Natural killer cell (primary cell): ENCODE measurements around the gene TNFAIP8L2. TPM values are rescaled to one million over a fixed set of nuclear protein-coding genes. Genes with fewer than 3 reads are reported as not detected.

Source experiments
- ATAC-seq, 3 donors: fragments of 150-1000 bp in 2 of 3; fragments of 200-7000 bp in 1 of 3; cut with Tn5 transposase; 1 replicate in 1 of 3; 2 replicates in 2 of 3; pipeline ENCODE4 v1.10.0; 2021; ENCODE audit warnings: mild to moderate bottlenecking in 2 of 3, moderate library complexity in 2 of 3
- DNase-seq, 2 donors: peaks; one replicate each; pipeline versions ENCODE4 v3.0.0 to v3.0.0-alpha.2; 2013 to 2021; ENCODE audit warnings: mixed read lengths in 1 of 2
- H3K27ac ChIP-seq: one replicate; pipeline ENCODE4 v1.5.1; 2013; ENCODE audit warnings: mild to moderate bottlenecking, low read length
- H3K27me3 ChIP-seq: one replicate; pipeline ENCODE4 v1.6.1; 2013; ENCODE audit warnings: low read length; ENCODE audit not compliant: control insufficient read depth, insufficient read depth
- H3K36me3 ChIP-seq: one replicate; pipeline ENCODE4 v1.6.1; 2013; ENCODE audit warnings: low read length; ENCODE audit not compliant: control insufficient read depth, insufficient read depth
- H3K4me1 ChIP-seq: one replicate; pipeline ENCODE4 v1.6.1; 2013; ENCODE audit warnings: low read length; ENCODE audit not compliant: control insufficient read depth, insufficient read depth
- H3K4me3 ChIP-seq: one replicate; pipeline ENCODE4 v1.5.1; 2013; ENCODE audit warnings: low read length
- H3K9me3 ChIP-seq: one replicate; pipeline ENCODE4 v1.6.1; 2013; ENCODE audit warnings: low read length; ENCODE audit not compliant: control insufficient read depth, insufficient read depth
- H3K27ac Mint-ChIP-seq, 2 donors: one replicate each; pipeline ENCODE4 v1.8.0; 2022; ENCODE audit warnings: mild to moderate bottlenecking in 2 of 2, mixed read lengths in 2 of 2, moderate library complexity in 1 of 2
- H3K27me3 Mint-ChIP-seq, 2 donors: one replicate each; pipeline ENCODE4 v1.8.0; 2022; ENCODE audit warnings: low read depth in 2 of 2, mixed read lengths in 2 of 2
- H3K36me3 Mint-ChIP-seq: one replicate; pipeline ENCODE4 v1.8.0; 2022; ENCODE audit warnings: mixed read lengths
- H3K4me1 Mint-ChIP-seq, 2 donors: one replicate each; pipeline ENCODE4 v1.8.0; 2022; ENCODE audit warnings: mixed read lengths in 2 of 2
- H3K4me3 Mint-ChIP-seq: one replicate; pipeline ENCODE4 v1.8.0; 2022; ENCODE audit warnings: mild to moderate bottlenecking, moderate library complexity, mixed read lengths
- H3K9me3 Mint-ChIP-seq, 2 donors: one replicate each; pipeline ENCODE4 v1.8.0; 2022; ENCODE audit warnings: mixed read lengths in 2 of 2
- WGBS: methylation state at CpG from one replicate; pipeline ENCODE4 v1.1.7; 2013; ENCODE audit warnings: missing lambda C conversion rate; ENCODE audit not compliant: insufficient coverage; 5-methylcytosine and 5-hydroxymethylcytosine counted together
- intact Hi-C: fragments of 100-400 bp; cut with micrococcal nuclease; formaldehyde crosslinking; loops from one replicate; pipeline ENCODE4 v1.14.2; 2022
- total RNA-seq, 4 donors: library from RNA; stranded (reverse); fragments of 120-200 nt in 1 of 4; gene quantifications; one replicate each; pipeline versions ENCODE4 v1.2.3 to v1.2.4, GENCODE V29; 2013 to 2022
- TF ChIP-seq, protein P1 (sequence below): fragments of 200-600 bp; IDR thresholded peaks from one replicate; pipeline ENCODE4 v1.8.0; 2022; ENCODE audit warnings: antibody characterized with exemption

The TNFAIP8L2 gene
- total RNA-seq, 3 donors from 2014 or later (not counting 1 experiment from before 2014, with no cell fraction given), result 4.8 to 14.5 (median 5.7) TPM

DNA sequence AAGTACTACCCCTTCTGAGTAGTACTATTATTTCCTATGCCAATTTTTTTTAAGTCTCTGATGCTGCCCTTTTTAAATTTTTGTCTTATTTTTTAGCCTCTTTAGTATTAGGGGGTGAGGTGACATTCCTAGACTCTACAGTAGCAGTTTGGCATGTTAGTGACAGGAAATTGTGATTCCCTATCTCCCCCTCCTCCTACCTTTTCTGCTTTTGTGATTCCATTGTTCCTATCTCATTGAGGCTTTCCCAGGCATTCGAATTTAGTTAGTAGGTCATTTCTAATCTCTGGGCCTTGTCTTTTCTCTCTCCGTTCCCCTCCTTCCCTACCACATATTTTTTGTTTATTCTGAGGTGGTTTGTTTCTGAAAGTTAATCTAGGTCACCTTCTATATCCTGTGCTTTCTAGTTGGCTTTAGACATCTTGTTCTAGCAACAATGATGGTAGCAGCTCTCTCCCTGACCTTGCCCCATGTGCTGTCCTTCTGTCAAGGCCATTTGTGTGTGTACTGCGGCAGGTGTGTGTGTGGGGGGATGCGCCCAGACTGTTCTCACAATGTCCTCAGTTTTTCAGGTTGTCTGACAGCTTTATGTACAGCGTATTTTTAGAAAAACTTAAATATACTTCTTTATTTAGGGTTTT is 31.6 kb upstream of the TNFAIP8L2 start:
- no peaks in the 10 kb centered on the region for H3K27me3 Mint-ChIP-seq
- DNase-seq, result no peak
- no peak overlapping the region for H3K27ac ChIP-seq
- H3K36me3 Mint-ChIP-seq, result no peaks in the 10 kb centered on the region
- H3K4me1 Mint-ChIP-seq, result no peaks in the 10 kb centered on the region
- no peaks in the 10 kb centered on the region for H3K4me1 ChIP-seq
- H3K4me3 Mint-ChIP-seq, result no peak overlapping the region
- TF ChIP-seq, protein P1, sequence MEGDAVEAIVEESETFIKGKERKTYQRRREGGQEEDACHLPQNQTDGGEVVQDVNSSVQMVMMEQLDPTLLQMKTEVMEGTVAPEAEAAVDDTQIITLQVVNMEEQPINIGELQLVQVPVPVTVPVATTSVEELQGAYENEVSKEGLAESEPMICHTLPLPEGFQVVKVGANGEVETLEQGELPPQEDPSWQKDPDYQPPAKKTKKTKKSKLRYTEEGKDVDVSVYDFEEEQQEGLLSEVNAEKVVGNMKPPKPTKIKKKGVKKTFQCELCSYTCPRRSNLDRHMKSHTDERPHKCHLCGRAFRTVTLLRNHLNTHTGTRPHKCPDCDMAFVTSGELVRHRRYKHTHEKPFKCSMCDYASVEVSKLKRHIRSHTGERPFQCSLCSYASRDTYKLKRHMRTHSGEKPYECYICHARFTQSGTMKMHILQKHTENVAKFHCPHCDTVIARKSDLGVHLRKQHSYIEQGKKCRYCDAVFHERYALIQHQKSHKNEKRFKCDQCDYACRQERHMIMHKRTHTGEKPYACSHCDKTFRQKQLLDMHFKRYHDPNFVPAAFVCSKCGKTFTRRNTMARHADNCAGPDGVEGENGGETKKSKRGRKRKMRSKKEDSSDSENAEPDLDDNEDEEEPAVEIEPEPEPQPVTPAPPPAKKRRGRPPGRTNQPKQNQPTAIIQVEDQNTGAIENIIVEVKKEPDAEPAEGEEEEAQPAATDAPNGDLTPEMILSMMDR, result no peak
- H3K36me3 ChIP-seq, result no peaks in the 10 kb centered on the region
- ATAC-seq, result no peak
- H3K27me3 ChIP-seq, result no peaks in the 10 kb centered on the region
- no peaks in the 10 kb centered on the region for H3K9me3 Mint-ChIP-seq
- no peak overlapping the region for H3K4me3 ChIP-seq
- H3K9me3 ChIP-seq, result no peaks in the 10 kb centered on the region
- WGBS, result no CpG with 5 or more reads among the region's 5 CpGs
- peak overlapping the region in 1 of 2 donors; percentile 5 for H3K27ac Mint-ChIP-seq
- intact Hi-C loops, result no loop called here

DNA sequence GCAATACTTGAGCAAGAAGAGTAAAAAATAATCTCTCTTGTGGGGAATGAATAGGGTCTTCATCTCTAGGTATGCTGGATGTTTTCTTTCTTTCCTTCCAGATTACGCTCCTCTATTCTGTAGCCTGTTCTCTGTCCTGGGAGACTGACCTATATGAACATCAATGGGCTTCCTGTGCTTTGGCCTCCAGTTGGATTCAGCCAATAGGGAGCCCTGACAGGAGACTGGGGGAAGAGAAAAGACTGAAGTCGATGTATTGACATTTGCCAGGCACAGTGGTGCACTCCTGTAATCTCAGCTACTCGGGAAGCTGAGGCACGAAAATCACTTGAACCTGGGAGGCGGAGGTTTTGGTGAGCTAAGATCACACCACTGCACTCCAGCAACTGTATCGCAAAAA is 27.6 kb upstream of the TNFAIP8L2 start:
- peaks cover 14% of the 10 kb centered on the region for H3K4me1 ChIP-seq
- no peaks in the 10 kb centered on the region for H3K27me3 Mint-ChIP-seq
- H3K4me1 Mint-ChIP-seq, result peaks cover 12 to 15% of the 10 kb centered on the region in 2 donors
- H3K27ac ChIP-seq, result no peak overlapping the region
- intact Hi-C loops, result no loop called here
- no peaks in the 10 kb centered on the region for H3K36me3 Mint-ChIP-seq
- DNase-seq, result no peak
- 91% methylated on average over 6 of the region's 6 CpGs for WGBS
- no peak overlapping the region for H3K27ac Mint-ChIP-seq
- H3K9me3 Mint-ChIP-seq, result no peaks in the 10 kb centered on the region
- TF ChIP-seq, protein P1, result no peak
- H3K9me3 ChIP-seq, result no peaks in the 10 kb centered on the region
- H3K36me3 ChIP-seq, result no peaks in the 10 kb centered on the region
- ATAC-seq, result no peak
- no peak overlapping the region for H3K4me3 ChIP-seq
- no peaks in the 10 kb centered on the region for H3K27me3 ChIP-seq
- H3K4me3 Mint-ChIP-seq, result no peak overlapping the region

DNA sequence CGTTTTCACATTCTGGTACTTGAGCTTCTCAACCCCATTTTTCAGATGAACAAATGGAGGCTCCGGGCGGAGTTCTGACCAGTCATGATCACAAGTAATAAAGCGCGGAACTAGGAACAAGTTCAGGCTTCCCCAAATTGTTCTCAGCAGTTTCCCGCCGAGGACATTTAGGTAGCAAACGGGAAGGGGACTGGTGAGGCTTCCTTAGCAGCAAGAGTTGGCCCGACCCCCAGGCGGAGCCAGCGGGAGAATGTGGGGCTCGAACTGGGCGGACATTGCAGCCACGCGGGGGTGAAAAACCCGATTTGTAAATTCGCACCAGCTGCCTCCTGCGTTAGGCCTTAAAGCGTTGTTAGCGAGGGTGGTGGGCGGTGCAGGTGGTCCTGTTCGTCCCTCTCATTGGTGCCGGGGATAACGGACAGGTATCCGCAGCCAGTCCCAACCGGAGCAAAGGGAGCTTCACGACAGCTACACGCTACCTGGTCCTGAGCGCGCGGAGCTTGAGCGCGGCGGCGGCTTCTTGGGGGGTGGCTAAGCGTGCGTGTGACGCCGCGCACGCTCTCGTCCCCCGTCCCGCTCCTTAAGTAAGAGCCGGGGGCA is 25.4 kb upstream of the TNFAIP8L2 start:
- Histone ChIP-seq H3K27me3 (no peaks in the 10 kb centered on the region), H3K9me3 (no peaks in the 10 kb centered on the region), H3K27ac (no peak overlapping the region), H3K4me3 (peak overlapping the region; percentile 17), H3K36me3 (no peaks in the 10 kb centered on the region), H3K4me1 (peaks cover 14% of the 10 kb centered on the region)
- no peaks in the 10 kb centered on the region for H3K36me3 Mint-ChIP-seq
- intact Hi-C loops, result no loop called here
- no peaks in the 10 kb centered on the region for H3K9me3 Mint-ChIP-seq
- H3K27me3 Mint-ChIP-seq, result no peaks in the 10 kb centered on the region
- WGBS, result 9% methylated on average over 45 of the region's 45 CpGs
- peaks cover 12 to 15% of the 10 kb centered on the region in 2 donors for H3K4me1 Mint-ChIP-seq
- ATAC-seq, result peak; percentile 93 to 99 (median 99)
- H3K4me3 Mint-ChIP-seq, result peak overlapping the region; percentile 86
- peak overlapping the region; percentile 53 to 71 for H3K27ac Mint-ChIP-seq
- TF ChIP-seq, protein P1, result no peak
- peak; percentile 63 to 88 for DNase-seq
